NB4 (cell line): Measurements from ENCODE around the gene ACP4.

ENCODE experiments used
- CTCF ChIP-seq: IDR thresholded peaks from one replicate; pipeline ENCODE4 v1.5.1; 2012; ENCODE audit warnings: low read depth, low read length
- POLR2A ChIP-seq: IDR thresholded peaks from 2 replicates; pipeline ENCODE4 v1.6.1; 2011; ENCODE audit warnings: mild to moderate bottlenecking; ENCODE audit not compliant: insufficient read length; ENCODE audit errors: extremely low read depth

- TF ChIP-seq CTCF (no peak), POLR2A (no peak)
Measured at GRCh38 chr19:50770888-50771287, 19.3 kb upstream of the ACP4 start.
